Ishikawa (cell line): ENCODE data around the gene ZNF467.

Experiments used
- CEBPB ChIP-seq: IDR thresholded peaks from 2 replicates; pipeline ENCODE4 v1.6.1; 2012
- CREB1 ChIP-seq: IDR thresholded peaks from 2 replicates; pipeline ENCODE4 v1.6.1; 2012; ENCODE audit warnings: low read depth
- EGR1 ChIP-seq: IDR thresholded peaks from 2 replicates; pipeline ENCODE4 v1.6.1; 2012
- EP300 ChIP-seq: IDR thresholded peaks from 2 replicates; pipeline ENCODE4 v1.6.1; 2012; ENCODE audit warnings: borderline replicate concordance
- MAX ChIP-seq: IDR thresholded peaks from 2 replicates; pipeline ENCODE4 v1.6.1; 2012
- RAD21 ChIP-seq: IDR thresholded peaks from 2 replicates; pipeline ENCODE4 v1.6.1; 2012; ENCODE audit warnings: low read depth
- REST ChIP-seq: IDR thresholded peaks from 2 replicates; pipeline ENCODE4 v1.6.1; 2012; ENCODE audit warnings: low read depth, mild to moderate bottlenecking

- no peak for TF ChIP-seq CEBPB
- no peak for TF ChIP-seq RAD21
- TF ChIP-seq EGR1: no peak
- TF ChIP-seq CREB1: no peak
- no peak for TF ChIP-seq REST
- no peak for TF ChIP-seq EP300
- TF ChIP-seq MAX: no peak
Measured at GRCh38 chr7:149727899-149728476, 45.4 kb downstream of the ZNF467 start.
